DLD1 (cell line): ENCODE data around the gene OR5K1.

Experiments
- in situ Hi-C: cut with HindIII; loops from 2 replicates; pipeline ENCODE4 v1.10.0; 2017; ENCODE audit warnings: low sequenced_read_pairs

OR5K1 gene

GRCh38 chr3:98462901-98463300, at the start of gene OR5K1:
TSS of gene OR5K1 (plus strand) at chr3:98463201. CDS start at chr3:98469577, 6,376 bp downstream.
- in situ Hi-C loops: no loop called here

DNA sequence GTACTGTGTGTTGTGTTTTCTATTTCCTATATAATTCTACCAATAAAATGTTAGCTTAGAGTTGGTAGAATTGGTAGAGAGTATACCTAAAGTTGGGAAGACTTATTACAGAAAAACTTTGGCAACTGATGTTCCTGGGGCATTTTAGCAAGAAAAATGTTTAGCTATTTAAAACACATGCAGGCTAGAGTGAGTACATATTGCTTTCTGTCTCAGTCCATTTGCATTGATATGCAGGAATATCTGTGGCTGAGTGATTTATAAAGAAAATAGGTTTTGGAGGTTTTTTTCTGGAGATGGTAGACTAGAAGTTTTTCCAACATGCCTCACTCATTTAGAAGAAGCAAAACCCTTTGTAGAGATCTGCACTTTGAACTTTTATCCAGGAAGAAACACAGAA, 30.4 kb upstream of the OR5K1 start:
- in situ Hi-C loops: no loop called here

- in situ Hi-C loops: no loop called here
Measured at GRCh38 chr3:98433764-98434163, 29.2 kb upstream of the OR5K1 start.

DNA sequence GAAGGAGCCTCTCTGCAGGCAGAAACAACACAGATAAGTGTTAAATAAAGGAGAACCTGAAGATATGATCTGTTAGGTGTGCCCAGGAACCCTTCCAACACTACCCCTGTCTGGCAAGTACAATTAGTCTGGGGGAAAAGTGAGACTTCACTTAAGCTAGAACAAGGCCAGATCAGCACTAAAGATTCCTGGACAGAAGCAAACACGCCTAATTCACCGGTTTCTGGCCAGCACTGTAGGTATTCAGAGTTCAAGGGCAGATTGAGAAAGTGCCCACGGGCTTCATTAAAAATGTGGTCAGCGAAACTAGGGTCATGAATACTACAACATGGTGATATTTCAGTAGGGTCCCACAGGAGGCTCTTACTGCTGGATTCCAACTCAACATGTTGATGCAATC, 28.6 kb upstream of the OR5K1 start:
- in situ Hi-C loops: no loop called here

DNA sequence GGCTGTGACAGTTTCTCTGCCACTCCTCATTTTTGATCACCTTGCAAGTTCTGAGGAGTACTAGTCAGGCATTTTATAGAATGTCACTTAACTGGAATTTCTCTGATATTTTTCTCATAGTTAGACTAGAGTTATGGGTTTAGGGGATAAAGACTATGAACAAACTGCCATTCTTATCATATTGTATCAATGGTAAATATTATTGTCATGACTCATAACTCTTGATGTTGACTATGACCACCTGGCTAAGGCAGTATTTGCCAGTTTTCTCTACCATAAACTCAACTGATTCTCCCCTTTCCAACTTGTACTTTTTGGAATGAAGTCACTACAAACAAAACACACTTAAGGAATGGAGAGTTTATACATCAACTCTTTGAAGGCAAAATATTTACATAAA, 22.7 kb upstream of the OR5K1 start:
- in situ Hi-C loops: no loop called here

GRCh38 chr3:98445949-98446406, 17.0 kb upstream of the OR5K1 start:
- in situ Hi-C loops: no loop called here

DNA sequence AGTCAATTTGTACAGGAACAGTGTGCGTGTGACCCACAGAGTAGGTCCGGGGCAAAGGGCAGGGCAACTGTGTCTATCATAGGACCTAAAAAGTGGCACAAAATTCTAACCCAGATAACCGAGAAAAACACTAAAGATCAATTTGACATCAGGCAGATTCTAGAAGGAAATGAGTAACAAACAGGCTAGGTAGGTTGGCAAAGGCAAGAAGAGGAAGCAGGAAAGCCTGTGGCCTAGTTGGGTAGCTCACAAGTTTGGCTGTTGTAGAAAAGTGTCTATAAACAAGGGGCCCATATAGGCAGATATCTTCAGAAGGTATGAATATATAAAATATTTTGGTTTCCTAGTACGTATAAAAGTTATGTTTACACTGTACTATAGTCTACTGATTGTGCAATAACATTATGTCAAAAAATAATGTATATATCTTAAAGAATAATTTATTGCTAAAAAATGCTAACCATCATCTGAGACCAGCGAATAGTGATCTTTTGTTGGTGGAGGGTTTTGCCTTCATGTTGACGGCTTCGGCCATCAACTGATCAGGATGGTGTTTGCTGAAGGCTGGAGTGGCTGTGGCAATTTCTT, 13.3 kb upstream of the OR5K1 start:
- in situ Hi-C loops: no loop called here

DNA sequence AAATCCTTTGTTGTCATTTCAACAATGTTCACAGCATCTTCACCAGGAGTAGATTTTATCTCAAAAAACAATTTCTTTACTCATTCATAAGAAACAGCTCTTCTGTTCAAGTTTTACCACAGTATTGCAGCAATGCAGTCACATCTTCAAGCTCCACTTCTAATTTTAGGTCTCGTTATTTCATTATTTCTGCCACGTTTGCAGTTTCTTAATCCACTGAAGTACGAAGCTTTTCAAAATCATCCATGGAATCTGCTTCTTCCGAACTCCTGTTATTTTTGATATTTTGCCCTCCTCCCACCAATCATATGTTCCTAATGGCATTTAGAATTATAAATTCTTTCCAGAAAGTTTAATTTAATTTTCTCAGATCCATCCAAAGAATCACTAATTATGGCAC, 12.6 kb upstream of the OR5K1 start:
- in situ Hi-C loops: no loop called here

GRCh38 chr3:98453827-98454226, 9.2 kb upstream of the OR5K1 start:
- in situ Hi-C loops: no loop called here

DNA sequence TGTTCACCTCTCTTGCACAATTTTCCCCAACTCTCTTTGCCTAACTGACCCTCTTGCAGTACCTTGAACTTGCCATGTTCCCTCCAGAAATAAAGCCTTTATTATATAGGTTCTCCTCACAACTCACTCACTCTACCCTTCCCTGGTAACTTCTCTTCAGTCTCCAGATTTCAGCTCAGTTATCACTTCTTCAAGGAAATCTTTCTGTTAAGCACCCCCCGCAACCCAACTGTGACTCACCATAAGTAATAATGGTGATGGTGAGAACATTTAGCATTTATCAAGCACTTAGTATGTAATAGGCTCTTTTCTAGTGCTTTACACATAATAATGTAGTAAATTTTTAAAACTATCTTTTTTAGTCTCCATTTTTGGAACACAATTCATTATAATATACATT, 8.1 kb upstream of the OR5K1 start:
- in situ Hi-C loops: no loop called here

- in situ Hi-C loops: no loop called here
Measured at GRCh38 chr3:98457543-98457942, 5.5 kb upstream of the OR5K1 start.

GRCh38 chr3:98460220-98460619, 2.8 kb upstream of the OR5K1 start:
- in situ Hi-C loops: no loop called here

GRCh38 chr3:98482717-98483482, 19.9 kb downstream of the OR5K1 start:
- in situ Hi-C loops: no loop called here

- in situ Hi-C loops: no loop called here
Measured at GRCh38 chr3:98483626-98484025, 20.6 kb downstream of the OR5K1 start.

- in situ Hi-C loops: no loop called here
Measured at GRCh38 chr3:98497381-98497780, 34.4 kb downstream of the OR5K1 start, which contains the start of gene OR5K2. TSS of gene OR5K2 (plus strand) at chr3:98497681. CDS start at chr3:98497681, 0 bp downstream.

DNA sequence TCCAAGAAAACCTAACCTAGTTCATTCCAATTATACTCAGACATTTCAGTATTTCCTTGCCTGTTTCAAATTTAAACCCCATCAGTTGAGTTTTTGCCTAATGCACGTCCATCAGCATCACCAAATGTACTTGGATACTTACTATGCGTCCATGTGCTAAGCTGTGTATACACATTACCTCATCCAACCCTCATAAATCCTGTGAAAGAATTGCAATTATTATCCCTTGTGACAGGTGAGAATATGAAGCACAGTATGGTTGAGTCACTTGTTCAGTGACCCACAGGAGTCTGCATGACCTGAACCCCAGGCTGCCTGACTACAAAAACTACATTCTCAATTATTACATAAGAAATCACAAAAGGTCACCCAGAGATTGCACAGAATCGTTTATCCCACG, 37.0 kb downstream of the OR5K1 start:
- in situ Hi-C loops: no loop called here

DNA sequence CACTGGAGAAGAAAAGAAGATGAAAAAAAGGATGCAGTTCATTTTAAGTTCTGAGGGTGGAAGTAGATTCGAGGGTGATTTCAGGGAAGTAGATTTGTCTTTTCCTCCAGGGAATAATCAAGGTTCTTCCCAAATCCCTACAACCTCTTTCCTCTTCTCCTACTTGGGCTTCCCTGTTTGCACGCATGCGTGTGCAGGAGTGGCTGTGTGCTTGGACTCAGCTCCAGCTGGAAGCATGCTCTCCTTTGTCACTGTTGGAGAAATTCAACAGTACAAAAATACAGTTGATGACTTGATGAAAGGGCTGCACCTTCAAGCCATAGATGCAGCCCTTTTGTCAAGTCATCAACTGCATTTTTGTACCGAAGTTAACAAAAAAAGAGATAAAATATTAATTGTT, 38.3 kb downstream of the OR5K1 start:
- in situ Hi-C loops: no loop called here

- in situ Hi-C loops: no loop called here
Measured at GRCh38 chr3:98501863-98502576, 39.0 kb downstream of the OR5K1 start.

DNA sequence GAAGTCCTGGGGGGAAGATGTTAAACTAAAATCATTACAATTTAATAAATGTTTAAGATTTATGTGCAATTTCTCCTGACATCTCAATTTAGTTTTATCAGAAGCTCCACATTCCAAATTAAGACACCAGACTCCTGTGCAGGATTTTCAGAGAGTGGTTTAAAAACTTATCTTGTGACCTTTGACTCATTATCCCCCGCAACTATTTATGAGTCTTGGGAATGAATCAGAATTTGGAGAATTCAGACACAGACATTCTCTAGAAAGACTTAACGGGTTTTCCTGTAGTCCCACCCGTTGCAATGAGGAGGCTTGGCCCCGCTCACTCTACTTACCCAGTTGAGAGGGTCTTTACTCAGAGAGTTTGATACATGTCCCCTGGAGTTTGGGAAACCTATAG, 41.5 kb downstream of the OR5K1 start:
- in situ Hi-C loops: no loop called here

DNA sequence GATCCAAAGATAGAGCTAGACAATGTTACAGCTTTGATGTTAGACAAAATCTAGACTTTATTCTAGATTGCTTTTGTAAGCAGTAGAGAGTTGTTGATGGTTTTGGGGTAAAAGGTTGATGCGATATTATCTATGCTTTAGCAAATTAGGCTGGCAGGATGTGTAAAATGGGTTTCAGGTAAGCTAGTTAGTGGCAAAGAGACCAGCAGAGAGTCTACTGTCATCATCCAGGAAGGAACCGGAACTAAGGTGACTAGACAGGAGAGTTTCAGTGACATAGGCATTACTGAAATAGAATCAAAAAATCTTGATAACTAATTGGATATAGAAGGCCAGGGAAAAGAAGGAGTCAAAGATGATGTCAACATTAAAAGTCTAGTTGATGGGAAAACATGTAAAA, 45.6 kb downstream of the OR5K1 start:
- in situ Hi-C loops: no loop called here

DNA sequence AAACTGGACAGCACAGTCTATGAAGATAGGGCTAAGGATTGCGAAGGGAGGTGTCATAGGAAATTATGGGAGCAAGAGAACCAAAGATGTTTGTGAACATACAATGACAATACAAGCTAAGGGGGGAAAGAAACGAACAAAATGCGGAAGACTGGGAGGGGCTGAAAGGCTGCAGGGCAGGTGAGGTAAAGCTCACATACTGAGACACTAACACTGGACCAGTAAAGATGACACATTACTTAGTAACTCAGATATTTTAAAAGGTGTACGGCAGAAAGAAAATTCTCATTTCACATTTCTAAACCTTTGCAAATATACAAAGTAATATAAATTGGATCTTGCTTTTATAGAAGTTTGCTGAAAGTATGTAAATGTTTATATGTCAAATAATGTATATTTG, 49.6 kb downstream of the OR5K1 start:
- in situ Hi-C loops: no loop called here

- in situ Hi-C loops: no loop called here
Measured at GRCh38 chr3:98513091-98513511, 50.1 kb downstream of the OR5K1 start.
